ENCODE results near the gene TANC1. TPM values are rescaled to one million over a fixed set of nuclear protein-coding genes. Genes with fewer than 3 reads are reported as not detected.

The TANC1 gene
- total RNA-seq, 1 donor from 2014 or later: 84.1 TPM

DNA sequence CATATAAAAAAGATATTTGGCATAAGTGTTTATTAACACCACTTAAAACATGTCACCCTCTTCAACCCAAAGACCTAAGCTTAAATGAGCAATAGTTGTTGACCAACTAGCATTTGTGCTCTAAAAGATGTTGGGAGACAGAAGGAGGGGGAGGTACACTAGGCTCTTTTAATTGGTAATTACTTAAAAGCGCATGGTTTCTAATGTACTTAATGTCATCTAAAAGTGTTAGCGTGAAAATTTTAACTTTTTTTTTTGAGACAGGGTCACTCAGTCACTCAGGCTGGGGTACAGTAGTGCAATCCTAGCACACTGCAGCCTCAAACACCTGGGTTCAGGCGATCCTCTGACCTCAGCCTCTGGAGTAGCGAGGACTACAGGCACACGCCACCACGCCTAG is 312.6 kb downstream of the TANC1 start:
- Mint-ChIP-seq H3K4me3 (ENCODE audit: unreplicated experiment) (no peak overlapping the region), H3K4me1 (ENCODE audit: unreplicated experiment) (no peaks in the 10 kb centered on the region), H3K27me3 (ENCODE audit: unreplicated experiment) (peaks cover 2% of the 10 kb centered on the region), H3K9me3 (ENCODE audit: unreplicated experiment) (no peaks in the 10 kb centered on the region), H3K36me3 (ENCODE audit: low read depth, unreplicated experiment) (no peaks in the 10 kb centered on the region), H3K27ac (ENCODE audit: unreplicated experiment) (no peak overlapping the region)
- DNase-seq (ENCODE audit: low spot score): no peak
- TF ChIP-seq, protein P1, sequence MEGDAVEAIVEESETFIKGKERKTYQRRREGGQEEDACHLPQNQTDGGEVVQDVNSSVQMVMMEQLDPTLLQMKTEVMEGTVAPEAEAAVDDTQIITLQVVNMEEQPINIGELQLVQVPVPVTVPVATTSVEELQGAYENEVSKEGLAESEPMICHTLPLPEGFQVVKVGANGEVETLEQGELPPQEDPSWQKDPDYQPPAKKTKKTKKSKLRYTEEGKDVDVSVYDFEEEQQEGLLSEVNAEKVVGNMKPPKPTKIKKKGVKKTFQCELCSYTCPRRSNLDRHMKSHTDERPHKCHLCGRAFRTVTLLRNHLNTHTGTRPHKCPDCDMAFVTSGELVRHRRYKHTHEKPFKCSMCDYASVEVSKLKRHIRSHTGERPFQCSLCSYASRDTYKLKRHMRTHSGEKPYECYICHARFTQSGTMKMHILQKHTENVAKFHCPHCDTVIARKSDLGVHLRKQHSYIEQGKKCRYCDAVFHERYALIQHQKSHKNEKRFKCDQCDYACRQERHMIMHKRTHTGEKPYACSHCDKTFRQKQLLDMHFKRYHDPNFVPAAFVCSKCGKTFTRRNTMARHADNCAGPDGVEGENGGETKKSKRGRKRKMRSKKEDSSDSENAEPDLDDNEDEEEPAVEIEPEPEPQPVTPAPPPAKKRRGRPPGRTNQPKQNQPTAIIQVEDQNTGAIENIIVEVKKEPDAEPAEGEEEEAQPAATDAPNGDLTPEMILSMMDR (IDR thresholded peaks at IDR 0.05; ENCODE audit: unreplicated experiment): no peak

Small RNA genes within 50 kb of the gene (microRNA-seq; reads per million reads assigned to microRNA genes)
- gene MIR6888 (ENCODE audit: unreplicated experiment): not detected

Other genes starting within 250 kb of the TANC1 start
- not detected for gene DAPL1, start 173.3 kb upstream of the TANC1 start, total RNA-seq (ENCODE audit: unreplicated experiment)